ENCODE data around the gene KISS1. TPM values are rescaled to one million over a fixed set of nuclear protein-coding genes. Genes with fewer than 3 reads are reported as not detected.

Gene KISS1
- total RNA-seq, 1 donor from 2014 or later: not detected

- H3K27me3 Mint-ChIP-seq: peaks cover 6% of the 10 kb centered on the region
- no peak for TF ChIP-seq CTCF (IDR thresholded peaks at IDR 0.05)
- no peak overlapping the region for H3K4me3 Mint-ChIP-seq
- H3K9me3 Mint-ChIP-seq: peaks cover 23% of the 10 kb centered on the region
- DNase-seq: no peak
- no peaks in the 10 kb centered on the region for H3K4me1 Mint-ChIP-seq
- CTCF ChIA-PET: interaction anchor here (2.3 kb wide), 1 partner anchor 9 kb away, joined by 9 read pairs; no protein-coding TSS in a partner anchor
- H3K36me3 Mint-ChIP-seq (ENCODE audit: low read depth): peaks cover 5% of the 10 kb centered on the region
- no peak for ATAC-seq (ENCODE audit: low read depth)
- POLR2A ChIA-PET: no interaction called here
- no peak overlapping the region for H3K27ac Mint-ChIP-seq
- intact Hi-C loops (cut with micrococcal nuclease): no loop called here
Measured at GRCh38 chr1:204171751-204172178, 24.5 kb downstream of the KISS1 start.

GRCh38 chr1:204170494-204171155 lies 25.7 kb downstream of the KISS1 start:
- no peak for ATAC-seq (ENCODE audit: low read depth)
- Mint-ChIP-seq H3K36me3 (ENCODE audit: low read depth) (peaks cover 5% of the 10 kb centered on the region), H3K27ac (no peak overlapping the region), H3K27me3 (peaks cover 6% of the 10 kb centered on the region), H3K9me3 (peaks cover 23% of the 10 kb centered on the region), H3K4me1 (no peaks in the 10 kb centered on the region), H3K4me3 (no peak overlapping the region)
- POLR2A ChIA-PET: no interaction called here
- TF ChIP-seq CTCF (IDR thresholded peaks at IDR 0.05): no peak
- CTCF ChIA-PET: no interaction called here
- intact Hi-C loops (cut with micrococcal nuclease): no loop called here
- DNase-seq: no peak

GRCh38 chr1:204169858-204170257 lies 26.4 kb downstream of the KISS1 start:
- POLR2A ChIA-PET: no interaction called here
- intact Hi-C loops (cut with micrococcal nuclease): no loop called here

GRCh38 chr1:204167730-204168129 lies 28.6 kb downstream of the KISS1 start:
- Mint-ChIP-seq H3K4me3 (no peak overlapping the region), H3K27ac (no peak overlapping the region), H3K4me1 (no peaks in the 10 kb centered on the region), H3K36me3 (ENCODE audit: low read depth) (peaks cover 5% of the 10 kb centered on the region), H3K9me3 (peaks cover 20% of the 10 kb centered on the region), H3K27me3 (peaks cover 2% of the 10 kb centered on the region)
- ATAC-seq (ENCODE audit: low read depth) (no peak), DNase-seq (no peak)
- no peak for TF ChIP-seq CTCF (IDR thresholded peaks at IDR 0.05)
- intact Hi-C loops (cut with micrococcal nuclease): no loop called here
- ChIA-PET POLR2A (no interaction called here), CTCF (interaction anchor here (0.6 to 1.2 kb wide), 2 partner anchors 8 to 39 kb away, joined by 3 read pairs; no protein-coding TSS in a partner anchor)

More at GRCh38 chr1:204169858-204170257, 26.4 kb downstream of the KISS1 start:
- Mint-ChIP-seq H3K4me3 (no peak overlapping the region), H3K4me1 (no peaks in the 10 kb centered on the region), H3K9me3 (peaks cover 23% of the 10 kb centered on the region), H3K27me3 (peaks cover 6% of the 10 kb centered on the region), H3K36me3 (ENCODE audit: low read depth) (peaks cover 5% of the 10 kb centered on the region), H3K27ac (no peak overlapping the region)
- DNase-seq (no peak), ATAC-seq (ENCODE audit: low read depth) (no peak)
- CTCF ChIA-PET: no interaction called here
- no peak for TF ChIP-seq CTCF (IDR thresholded peaks at IDR 0.05)

GRCh38 chr1:204166219-204166618 lies 30.1 kb downstream of the KISS1 start, which contains the start of gene REN:
Gene REN (minus strand): TSS chr1:204166337. CDS start chr1:204166293, 44 bp downstream.
- TF ChIP-seq CTCF (IDR thresholded peaks at IDR 0.05): no peak
- Mint-ChIP-seq H3K27ac (no peak within 1 kb of the TSS), H3K27me3 (peaks cover 6% of the 10 kb centered on the region), H3K36me3 (ENCODE audit: low read depth) (peaks cover 2% of the 10 kb centered on the region), H3K9me3 (peaks cover 20% of the 10 kb centered on the region), H3K4me1 (no peaks in the 10 kb centered on the region), H3K4me3 (no peak within 1 kb of the TSS)
- POLR2A ChIA-PET: no interaction called here
- ATAC-seq (ENCODE audit: low read depth) (no peak), DNase-seq (no peak)
- intact Hi-C loops (cut with micrococcal nuclease): no loop called here
- CTCF ChIA-PET: interaction anchor here (6.0 kb wide), 1 partner anchor 231 kb away, joined by 36 read pairs; no protein-coding TSS in a partner anchor

Data from activated B cell treated with CpG ODN at 0.5 μM for 24 hours (primary cell).